Uterus (tissue), 2 donors: Measurements from ENCODE around the gene VSTM2L.

Experiments used
- CTCF ChIP-seq, 4 experiments: fragments of 200-600 bp in 2 of 4; fragments of 450-650 bp in 2 of 4; sonication (generic) in 2 of 4; IDR thresholded peaks; one replicate each; pipeline ENCODE4 v1.5.1; 2016 to 2019; ENCODE audit warnings: antibody characterized with exemption in 4 of 4, mild to moderate bottlenecking in 2 of 4, moderate library complexity in 1 of 4
- POLR2A ChIP-seq, 2 donors: fragments of 450-650 bp; IDR thresholded peaks; one replicate each; pipeline ENCODE4 v1.6.1; 2016; ENCODE audit warnings: antibody characterized with exemption in 2 of 2, mild to moderate bottlenecking in 1 of 2, moderate library complexity in 1 of 2

- no peak for TF ChIP-seq CTCF (IDR thresholded peaks at IDR 0.05)
- TF ChIP-seq POLR2A (IDR thresholded peaks at IDR 0.05): no peak
These were observed 24.8 kb upstream of the VSTM2L start for GRCh38 chr20:37877832-37878772.
